HG03135 (cell line): ENCODE measurements around the gene CTSW.
"Not testable (repeated sequence)": the region's sequence is repeated elsewhere in the genome, so short reads cannot be mapped to it uniquely, and the experiment has no call there.

Experiments
- ATAC-seq: cut with Tn5 transposase; IDR thresholded peaks from one replicate; pipeline ENCODE4 v1.9.1; 2021; ENCODE audit warnings: mild to moderate bottlenecking, moderate library complexity; ENCODE audit not compliant: unreplicated experiment

The CTSW gene

GRCh38 chr11:65883786-65884715, 4.4 kb downstream of the CTSW start:
- ATAC-seq = no peak

DNA sequence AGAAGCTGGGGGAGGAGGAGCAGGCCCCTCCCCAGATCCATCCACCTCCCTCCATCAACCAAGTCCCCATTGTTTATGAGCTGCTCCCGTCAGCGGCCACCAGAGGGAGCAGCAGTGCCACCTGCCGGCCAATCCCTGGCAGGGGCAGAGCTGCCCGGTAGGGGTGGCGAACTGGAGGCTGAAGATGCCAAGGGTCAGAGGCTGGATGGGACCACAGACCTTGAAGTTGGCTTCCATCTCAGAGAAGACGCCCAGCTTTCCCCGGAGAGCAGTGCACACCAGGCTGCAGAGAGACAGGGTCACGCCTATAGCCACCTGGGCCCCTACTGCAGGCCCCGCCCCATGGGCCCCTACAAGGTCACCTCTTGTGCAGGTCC, 5.1 kb downstream of the CTSW start:
- ATAC-seq = no peak

GRCh38 chr11:65885231-65885630, 5.6 kb downstream of the CTSW start:
- no peak for ATAC-seq

GRCh38 chr11:65885808-65886536, 6.3 kb downstream of the CTSW start:
- no peak for ATAC-seq

- no peak for ATAC-seq
Observed at GRCh38 chr11:65886826-65887722, 7.4 kb downstream of the CTSW start.

DNA sequence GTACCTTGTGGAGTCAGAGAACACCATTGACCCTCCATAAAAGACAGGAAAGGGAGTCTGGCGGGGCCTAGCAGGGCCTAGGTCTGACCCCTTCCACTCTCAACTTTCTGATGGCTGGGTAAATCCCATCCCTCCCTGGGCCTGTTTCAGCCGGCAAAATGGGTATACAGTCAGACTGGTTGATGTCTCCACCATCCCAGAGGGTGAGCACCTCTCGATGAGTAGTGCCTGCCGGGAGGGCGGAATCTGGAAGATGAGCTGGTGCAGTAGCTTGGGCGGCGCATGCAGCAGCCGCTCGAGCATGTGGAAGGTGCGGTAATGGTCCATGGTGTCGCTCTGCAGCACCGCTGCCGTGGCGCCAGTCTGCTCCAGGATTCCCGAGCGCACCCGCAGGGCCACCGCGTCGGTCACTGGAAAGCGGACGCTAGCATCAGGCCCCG, 8.1 kb downstream of the CTSW start:
- ATAC-seq = no peak

DNA sequence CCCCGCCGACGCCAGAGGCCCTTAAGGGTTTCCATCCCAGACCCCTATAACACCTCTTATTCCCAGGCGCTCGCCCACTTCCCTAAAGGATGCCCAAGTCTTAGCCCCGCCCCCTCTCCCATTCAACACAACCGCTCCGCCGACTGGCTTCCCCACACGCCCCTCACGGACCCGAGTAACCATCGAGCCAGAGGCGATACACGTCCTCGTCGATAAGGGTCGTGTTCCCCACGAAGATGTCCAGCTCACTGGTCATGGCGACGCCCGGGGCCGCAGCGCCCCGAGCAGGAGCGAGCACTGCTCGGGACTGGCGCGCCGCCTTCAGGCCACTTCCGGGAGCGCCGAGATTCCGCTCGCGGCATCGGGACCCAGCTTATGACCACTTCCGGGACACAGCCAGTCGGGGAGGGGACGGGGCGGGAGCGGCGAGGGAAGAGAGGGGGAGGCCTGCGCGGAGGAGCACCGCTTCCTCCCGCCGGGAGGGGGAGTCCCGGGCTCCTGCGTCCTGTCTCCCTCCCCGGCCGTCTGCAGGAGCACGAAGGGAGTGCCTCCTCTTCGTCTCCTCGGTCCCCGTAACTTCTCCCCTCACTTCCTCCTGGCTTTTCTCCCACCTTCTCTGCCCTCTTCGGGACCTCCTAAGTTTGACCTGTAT, 8.7 kb downstream of the CTSW start, which contains the start of gene FIBP:
Gene FIBP (minus strand): TSS at position 309 of the 652 bp plus-strand sequence. CDS start 53 bp downstream, at position 256.
- peak; percentile 37 for ATAC-seq

- ATAC-seq = peak; percentile 44
Observed at GRCh38 chr11:65890324-65891218, 10.9 kb downstream of the CTSW start, which contains the start of gene CCDC85B. Gene CCDC85B (plus strand): TSS chr11:65890673. CDS start chr11:65890784, 111 bp downstream.

DNA sequence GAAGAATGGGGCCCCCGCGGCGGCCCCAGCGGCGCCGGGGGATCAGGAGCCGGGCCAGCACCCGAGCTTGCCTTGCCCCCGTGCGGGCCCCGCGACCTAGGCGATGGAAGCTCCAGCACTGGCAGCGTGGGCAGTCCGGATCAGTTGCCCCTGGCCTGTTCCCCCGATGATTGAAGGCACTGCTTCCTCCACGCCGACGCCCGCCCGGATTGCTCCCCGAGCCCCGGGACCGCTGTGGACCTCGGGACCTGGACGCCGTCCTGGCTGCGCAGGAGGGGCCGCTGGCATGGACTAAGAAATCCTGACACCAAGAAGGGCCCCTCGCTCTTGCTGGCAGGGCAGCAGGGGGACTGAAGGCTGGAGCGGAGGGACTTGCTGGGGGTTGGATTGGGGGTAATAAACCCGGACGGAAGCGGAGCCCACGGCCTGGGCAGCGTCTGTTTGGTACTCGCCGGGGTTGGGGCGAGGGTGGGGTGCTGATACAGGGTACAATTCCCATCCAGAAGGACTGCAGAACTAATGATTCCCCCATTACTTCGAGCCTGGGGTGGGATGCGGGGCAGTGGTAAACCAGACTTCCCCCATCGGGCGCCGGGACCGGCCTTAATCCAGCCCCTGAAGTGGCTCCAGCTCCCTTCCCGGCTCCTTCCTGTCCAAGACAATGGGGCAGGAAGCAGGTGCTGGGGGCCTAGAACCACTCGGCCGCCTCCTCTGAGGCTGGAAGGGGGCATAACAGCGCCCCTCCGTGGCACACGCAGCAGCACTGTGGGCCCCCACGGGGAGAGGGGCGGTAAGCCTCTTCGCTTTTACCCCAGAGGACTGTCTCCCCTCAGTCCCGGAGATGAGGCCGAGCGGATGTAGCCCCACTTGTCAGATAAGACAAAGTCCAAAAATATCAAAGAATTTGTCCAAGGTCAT, 11.8 kb downstream of the CTSW start:
- ATAC-seq = no peak

DNA sequence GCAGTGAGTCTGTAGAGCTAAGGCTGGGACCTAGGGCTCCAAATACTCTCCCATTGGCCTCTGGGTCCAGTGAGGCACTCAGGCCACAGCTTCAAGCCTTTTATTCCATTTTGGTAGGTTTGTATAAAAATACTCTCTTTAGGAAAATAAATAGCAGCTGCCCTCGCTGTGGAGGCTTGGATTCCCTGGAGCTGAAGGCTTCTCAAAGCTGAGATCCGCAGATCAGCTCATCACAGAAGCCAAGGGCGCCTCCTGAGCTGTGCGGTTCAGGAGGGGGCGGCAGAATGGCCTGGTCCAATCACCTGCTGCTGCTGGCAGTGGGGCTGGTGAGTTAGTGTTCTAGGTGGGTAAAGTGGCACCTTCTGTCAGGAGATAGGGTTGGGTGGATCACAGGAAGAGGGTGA, 12.5 kb downstream of the CTSW start:
- not testable (repeated sequence) for ATAC-seq

GRCh38 chr11:65892661-65893317, 13.2 kb downstream of the CTSW start:
- no peak for ATAC-seq

DNA sequence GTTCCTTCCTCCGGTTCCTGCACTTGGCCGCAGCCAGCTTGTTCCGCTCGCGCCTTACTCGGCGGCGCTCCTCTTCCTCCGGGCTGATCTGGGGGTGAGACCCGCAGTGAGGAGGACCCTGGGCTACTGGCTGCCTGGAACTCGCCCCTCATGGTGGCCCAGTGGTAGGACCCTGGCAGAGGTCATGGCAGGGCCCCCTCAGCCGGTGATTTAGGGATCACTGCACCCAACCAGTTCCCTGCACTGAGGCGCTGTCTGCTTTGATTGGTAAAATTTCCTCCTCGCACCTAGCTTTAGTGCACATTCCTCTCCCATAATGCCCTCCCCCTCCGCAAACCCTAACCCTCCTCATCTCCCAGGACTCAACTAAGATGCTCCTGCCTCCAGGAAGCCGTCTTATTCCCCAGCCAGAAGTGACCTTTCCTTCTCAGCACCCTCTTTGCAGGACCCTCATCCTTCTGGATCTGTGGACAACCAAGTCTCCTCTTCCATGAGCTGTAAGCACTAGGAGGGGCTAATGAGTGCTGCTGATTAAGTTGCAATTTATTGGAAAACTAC, 14.5 kb downstream of the CTSW start:
- ATAC-seq = no peak

GRCh38 chr11:65895482-65895981, 15.9 kb downstream of the CTSW start:
- no peak for ATAC-seq

GRCh38 chr11:65896034-65896999, 16.7 kb downstream of the CTSW start:
- no peak for ATAC-seq

GRCh38 chr11:65897020-65897471, 17.4 kb downstream of the CTSW start:
- ATAC-seq = no peak
